NCI-H2081 (cell line): ENCODE data around the gene PXDN.
A peak's percentile ranks its signal among the peaks of the same experiment; 100 is the strongest.
"Not testable (repeated sequence)": the region's sequence is repeated elsewhere in the genome, so short reads cannot be mapped to it uniquely, and the experiment has no call there.

ENCODE experiments used
- DNase-seq, 2 experiments: peaks; one replicate each; lab custom pipeline; 2025; lab: John Stamatoyannopoulos, UW

Gene PXDN

GRCh38 chr2:1726558-1726957 is 17.8 kb downstream of the PXDN start:
- DNase-seq = no peak

GRCh38 chr2:1724351-1724750 is 20.0 kb downstream of the PXDN start:
- DNase-seq = not testable (repeated sequence)

DNA sequence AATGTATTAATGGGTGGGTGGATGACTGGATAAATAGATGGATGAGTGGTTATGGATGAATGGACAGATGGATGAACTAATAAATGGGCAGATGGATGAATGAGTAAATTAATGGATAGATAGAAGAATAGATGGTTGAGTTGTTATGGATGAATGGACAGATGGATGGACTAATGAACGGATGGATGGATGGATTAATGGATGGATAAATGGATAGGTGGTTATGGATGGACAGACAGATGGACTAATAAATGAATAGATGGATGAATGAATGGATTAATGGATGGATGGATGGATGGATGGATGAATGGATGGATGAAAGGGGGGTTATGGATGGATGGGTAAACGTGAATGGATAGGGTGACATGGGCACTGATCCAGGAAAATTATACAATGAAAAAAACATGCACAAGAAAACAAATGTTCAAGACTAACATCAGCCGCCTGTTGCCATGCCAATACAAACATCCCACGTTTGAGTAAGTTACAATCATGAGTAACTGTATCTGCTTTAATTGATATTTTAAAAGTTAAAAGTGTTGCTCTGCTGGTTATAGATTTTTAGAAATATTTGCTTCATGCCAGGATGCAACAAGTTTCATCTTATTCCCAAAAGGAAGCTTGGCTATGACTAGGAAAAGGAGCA is 20.8 kb downstream of the PXDN start:
- no peak for DNase-seq

- no peak for DNase-seq
Measured at GRCh38 chr2:1722692-1723091, 21.6 kb downstream of the PXDN start.

DNA sequence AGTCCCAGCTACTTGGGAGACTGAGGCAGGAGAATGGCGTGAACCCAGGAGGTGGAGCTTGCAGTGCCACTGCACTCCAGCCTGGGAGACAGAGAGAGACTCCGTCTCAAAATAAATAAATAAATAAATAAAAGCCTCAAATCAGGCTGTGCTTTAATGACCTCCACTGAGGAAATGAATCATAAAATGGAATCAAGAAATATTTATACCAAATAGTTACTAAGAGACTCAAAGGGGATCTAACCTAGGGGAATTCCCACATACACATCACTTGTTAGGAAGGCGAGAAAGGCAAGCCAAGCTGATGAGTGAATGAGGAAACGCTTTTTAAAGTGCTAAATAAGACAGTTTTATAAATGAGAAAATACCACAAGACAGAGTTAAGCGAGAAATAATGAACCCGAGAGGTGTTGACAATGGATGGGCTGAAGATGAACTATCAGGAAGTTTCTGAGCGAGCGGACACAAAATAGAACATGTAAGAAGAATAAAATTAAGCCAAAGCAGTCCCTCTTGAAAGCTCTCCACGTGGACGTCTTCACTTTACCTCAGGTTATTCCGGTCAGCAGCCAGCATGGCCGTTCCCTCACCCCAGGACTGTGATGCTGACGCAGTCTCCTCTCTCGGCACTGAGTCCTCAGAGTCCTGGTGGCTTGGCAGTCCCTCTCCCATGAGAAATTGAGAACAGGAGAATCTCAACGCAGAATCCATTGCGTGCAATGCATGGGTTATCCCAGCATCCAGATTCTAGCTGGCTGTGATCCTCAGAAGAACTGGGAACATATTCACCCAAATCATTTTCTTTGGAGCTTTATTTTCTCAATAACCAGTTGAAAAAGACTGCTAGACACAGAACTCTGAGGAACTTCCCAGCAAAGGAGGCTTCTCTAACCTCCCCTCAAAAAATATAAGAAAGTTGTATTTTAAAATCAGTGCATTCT is 22.3 kb downstream of the PXDN start:
- DNase-seq = no peak

GRCh38 chr2:1718339-1719220 is 25.7 kb downstream of the PXDN start:
- no peak for DNase-seq

DNA sequence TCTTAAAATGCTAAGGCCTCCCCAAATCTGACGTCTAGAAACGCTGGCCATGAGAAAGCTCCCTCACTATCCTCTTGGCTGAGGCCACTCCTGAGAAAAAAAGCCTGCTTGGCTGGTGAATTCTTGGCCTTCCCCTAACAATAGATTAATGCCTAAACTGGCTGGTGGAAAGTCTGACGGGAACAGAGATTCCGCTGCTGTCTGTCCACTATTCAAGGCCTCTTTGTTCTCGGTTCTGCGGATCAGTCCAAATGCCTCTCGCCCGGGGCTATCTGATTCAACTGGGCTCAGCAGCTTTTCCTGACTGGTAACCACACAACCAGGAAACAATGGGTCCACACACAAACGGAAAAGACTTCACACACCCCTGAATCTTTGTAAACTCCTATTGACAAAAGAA is 27.2 kb downstream of the PXDN start:
- no peak for DNase-seq

GRCh38 chr2:1716441-1716840 is 27.9 kb downstream of the PXDN start:
- DNase-seq = no peak

DNA sequence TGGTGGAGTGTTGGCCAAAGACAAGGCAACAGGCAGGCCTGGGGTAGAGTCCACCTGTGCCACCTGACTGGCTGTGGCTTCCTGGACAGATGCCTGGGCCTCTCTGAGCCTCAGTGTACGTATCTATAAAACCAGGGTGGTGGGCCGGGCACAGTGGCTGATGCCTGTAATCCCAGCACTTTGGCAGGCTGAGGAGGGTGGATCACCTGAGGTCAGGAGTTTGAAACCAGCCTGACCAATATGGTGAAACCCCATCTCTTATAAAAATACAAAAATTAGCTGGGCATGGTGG is 28.4 kb downstream of the PXDN start:
- DNase-seq = not testable (repeated sequence)

DNA sequence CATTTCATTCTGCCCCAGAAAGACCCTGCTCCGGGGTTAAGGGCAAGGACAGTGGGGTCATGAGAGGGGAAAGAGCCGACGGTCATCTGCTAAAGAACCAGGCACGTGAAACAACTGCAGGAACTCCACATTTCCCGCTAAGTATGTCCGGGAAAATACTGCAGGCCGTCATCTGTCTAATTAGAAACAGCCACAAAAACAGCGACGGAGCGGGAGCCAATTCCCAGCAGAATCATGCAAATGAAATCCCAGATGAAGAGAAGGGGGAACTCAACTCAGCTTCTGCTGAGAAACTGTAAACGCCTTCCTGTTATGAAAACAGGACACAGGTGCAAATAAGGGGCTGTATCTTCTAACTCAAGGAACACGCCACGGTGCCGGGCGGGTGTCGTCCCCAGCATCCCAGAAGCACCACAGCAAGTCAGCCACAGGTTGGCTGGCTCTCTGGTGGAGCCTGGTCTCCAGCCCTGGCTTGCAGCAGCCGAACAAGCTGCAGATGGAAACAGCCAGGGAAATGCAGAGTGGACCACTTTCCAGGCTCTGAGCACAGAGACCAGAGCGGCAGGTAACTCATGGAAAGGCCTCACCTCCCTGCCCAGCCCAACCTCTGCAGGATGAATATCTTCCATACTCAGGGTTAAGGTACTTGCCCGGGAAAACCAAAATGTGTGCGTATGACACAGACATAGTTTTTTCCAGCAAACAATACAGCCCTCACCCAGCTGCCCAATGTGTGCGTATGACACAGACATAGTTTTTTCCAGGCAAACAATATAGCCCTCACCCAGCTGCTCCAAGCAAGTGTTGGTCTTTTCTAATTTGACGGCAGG is 28.9 kb downstream of the PXDN start:
- DNase-seq = peak; percentile 82 to 94

GRCh38 chr2:1714291-1715064 is 29.8 kb downstream of the PXDN start:
- DNase-seq = no peak

- no peak for DNase-seq
Measured at GRCh38 chr2:1713839-1714236, 30.5 kb downstream of the PXDN start.

- no peak for DNase-seq
Measured at GRCh38 chr2:1713142-1713838, 31.0 kb downstream of the PXDN start.

GRCh38 chr2:1709946-1710560 is 34.3 kb downstream of the PXDN start:
- DNase-seq = no peak

DNA sequence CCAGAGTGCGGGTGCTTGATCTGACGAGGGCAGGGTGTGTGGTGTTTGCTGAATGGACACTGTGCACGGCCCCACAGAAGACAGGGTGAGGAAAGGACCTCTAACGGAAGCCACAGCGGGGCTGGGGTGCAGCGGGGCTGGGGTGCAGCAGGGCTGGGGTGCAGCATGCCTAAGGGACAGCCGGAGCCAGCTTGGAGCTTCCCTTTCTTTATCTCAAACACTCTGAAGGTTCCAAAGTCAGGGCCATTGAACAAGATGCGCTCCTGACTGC is 35.0 kb downstream of the PXDN start:
- no peak for DNase-seq

DNA sequence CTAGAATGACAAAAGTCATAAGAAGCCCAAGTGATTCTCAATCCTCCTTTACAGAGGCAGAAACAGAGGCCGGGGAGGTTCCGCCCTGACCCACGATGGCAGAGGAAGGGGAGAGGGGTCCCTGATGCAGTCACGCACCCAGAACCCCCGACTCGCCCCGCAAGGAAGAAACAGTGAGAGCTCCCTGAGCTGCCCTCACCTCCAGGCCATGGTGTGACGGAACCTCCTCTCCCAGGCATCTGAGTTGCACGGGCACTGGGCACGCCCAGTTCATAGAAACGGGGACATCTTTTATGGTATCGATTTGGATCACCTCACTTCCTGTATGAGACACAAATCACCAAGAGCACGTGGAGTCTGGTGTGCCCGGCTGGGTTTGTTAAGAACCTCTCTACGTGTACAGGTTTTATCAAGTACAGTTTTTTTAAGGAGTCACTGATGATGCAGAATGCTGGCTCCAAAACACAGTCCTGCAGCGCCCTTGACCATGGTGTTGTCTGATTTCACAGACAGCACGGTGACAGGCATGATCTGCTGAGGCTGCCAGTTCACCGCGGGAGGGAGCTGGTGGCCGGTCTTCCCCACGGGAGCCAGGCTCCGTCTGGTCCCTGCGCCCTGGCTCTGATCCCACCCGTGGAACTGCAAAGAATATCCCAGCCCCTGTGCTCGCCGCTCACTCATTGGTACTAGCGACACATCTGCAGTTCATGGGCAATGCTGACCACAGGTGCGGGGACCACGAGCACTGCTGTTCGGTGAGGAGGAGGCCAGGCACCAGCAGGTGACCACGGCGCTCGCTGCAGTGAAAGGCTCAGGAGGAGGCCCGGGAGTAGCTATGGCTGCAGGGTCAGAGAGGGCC is 35.6 kb downstream of the PXDN start:
- DNase-seq = no peak

GRCh38 chr2:1707771-1708418 is 36.4 kb downstream of the PXDN start:
- DNase-seq = peak; percentile 73 to 89

GRCh38 chr2:1706089-1706841 is 38.0 kb downstream of the PXDN start:
- DNase-seq = peak; percentile 47 to 88
